Measurements from ENCODE around the gene ADAM19.
"Not testable (repeated sequence)": the region's sequence is repeated elsewhere in the genome, so short reads cannot be mapped to it uniquely, and the experiment has no call there.

The ADAM19 gene

DNA sequence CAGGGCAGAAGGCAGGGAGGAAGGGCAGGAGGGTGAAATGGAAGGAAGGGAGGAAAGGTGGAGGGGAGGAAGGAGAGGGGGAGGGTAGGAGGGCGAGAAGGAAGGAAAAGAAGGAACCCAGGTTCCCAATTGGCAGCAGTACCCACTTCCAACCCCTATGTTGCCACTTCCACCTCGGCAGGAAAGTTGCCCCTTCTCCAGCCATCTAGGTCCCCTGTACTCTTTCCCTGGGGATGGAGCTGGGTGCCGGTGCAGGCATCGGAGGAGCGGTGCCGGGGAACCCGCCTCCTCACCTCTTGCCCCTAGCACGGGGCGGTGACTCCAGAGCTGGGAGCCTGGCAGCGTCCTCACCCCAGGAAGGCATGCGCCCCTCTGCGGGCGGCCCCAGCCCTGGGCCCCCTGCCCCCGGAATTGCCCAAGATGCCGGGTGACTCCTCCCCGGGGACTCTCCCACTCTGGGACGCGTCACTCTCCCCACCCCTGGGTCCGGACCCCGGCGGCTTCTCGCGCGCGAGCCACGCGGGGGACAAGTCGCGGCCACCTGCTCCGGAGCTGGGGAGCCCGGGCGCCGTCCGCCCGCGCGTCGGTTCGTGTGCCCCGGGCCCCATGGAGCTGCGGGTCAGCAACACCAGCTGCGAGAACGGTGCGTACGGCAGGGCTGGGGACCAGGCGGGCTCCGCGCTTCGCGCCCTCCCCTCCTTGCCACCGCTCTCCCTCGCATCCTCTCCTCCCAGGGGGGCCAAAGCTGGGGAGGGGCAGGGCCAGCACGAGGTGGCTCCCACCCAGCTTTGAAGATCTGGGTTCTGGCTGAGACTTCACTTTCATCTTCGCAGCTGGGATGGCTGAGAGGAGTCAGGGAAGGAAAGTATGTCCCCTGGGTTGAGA is 115.6 kb downstream of the ADAM19 start, which contains the start of gene NIPAL4:
Gene NIPAL4, plus strand, starts transcription at position 499 of the 885 bp plus-strand sequence. Its CDS starts 108 bp downstream, at position 607.
- no peak for DNase-seq

- no peak for DNase-seq
These were observed 116.7 kb downstream of the ADAM19 start for GRCh38 chr5:157458835-157459234.

DNA sequence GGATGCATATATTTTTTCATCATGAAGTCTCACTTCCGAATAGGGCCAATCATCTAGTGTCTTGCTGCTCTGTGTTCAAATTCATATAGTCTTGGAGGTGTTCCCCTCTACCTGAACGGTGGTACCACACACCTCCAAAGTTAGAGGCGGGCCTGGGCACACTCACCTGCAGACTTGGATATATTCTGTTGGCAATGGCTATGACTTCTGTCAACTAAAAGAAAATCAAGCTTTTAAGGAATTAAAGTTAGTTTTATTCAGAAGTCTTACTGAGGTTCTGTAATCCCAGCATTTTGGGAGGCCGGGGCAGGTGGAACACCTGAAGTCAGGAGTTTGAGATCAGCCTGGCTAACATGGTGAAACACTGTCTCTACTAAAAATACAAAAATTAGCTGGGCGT is 118.2 kb downstream of the ADAM19 start:
- DNase-seq, result no peak

DNA sequence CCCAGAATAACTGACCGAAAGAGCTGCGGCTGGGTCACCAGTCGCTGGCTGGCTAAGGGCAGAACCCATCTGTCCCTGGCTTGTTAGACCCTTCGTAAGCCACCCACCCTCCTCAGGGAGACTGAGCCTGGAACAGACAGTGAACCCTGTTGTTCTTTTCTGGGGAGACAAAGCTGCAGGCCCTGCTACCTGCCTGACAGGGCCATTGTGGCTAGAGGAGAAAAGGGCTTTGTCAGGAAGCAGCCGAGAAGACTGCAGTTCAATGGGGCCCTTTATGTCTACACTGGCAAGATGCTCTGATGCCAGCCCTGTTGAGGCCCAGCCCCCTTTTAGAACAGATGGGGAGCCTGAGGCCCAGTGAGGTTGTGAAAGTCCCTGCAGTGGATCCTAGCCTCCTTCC is 119.3 kb downstream of the ADAM19 start:
- no peak for DNase-seq

DNA sequence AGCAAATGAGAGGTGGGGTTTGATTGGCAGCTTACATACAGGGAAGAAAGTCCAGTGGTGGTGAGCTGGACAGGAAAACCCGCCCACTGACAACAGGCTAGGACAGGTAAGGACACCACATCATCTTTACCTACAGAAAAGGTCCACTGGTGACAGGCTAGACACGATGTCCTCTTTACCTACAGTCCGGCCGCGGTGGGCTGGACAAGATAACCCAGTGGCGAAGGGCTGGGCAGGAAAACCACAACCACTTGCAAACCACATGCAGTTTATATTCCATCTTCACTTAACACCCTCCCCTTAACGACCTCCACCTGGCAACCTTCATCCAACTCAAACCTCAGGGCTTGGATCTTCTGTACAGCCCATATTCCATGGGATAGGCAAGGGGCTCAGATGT is 120.5 kb downstream of the ADAM19 start:
- DNase-seq, result no peak

GRCh38 chr5:157454273-157454672 is 121.3 kb downstream of the ADAM19 start:
- DNase-seq, result no peak

DNA sequence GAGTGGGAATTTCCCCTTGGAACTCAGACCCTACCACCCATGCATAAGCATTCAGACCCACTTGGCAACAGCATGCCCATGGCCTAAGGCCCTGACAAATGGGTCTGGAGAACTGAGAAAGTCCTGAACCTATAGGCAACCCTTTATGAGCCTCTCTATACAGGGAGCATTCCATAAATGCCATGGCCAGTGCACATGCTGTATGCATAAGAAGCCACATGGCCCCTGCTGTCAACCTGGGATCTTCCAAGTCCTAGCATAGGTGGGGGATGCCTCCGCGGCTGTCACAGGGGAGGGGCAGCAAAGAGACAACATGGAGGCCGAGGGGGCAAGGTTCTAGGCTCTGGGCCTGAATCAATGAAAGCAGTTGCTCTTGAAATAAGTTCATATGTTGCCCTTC is 123.8 kb downstream of the ADAM19 start:
- DNase-seq, result no peak

GRCh38 chr5:157450024-157450423 is 125.6 kb downstream of the ADAM19 start:
- DNase-seq, result no peak

DNA sequence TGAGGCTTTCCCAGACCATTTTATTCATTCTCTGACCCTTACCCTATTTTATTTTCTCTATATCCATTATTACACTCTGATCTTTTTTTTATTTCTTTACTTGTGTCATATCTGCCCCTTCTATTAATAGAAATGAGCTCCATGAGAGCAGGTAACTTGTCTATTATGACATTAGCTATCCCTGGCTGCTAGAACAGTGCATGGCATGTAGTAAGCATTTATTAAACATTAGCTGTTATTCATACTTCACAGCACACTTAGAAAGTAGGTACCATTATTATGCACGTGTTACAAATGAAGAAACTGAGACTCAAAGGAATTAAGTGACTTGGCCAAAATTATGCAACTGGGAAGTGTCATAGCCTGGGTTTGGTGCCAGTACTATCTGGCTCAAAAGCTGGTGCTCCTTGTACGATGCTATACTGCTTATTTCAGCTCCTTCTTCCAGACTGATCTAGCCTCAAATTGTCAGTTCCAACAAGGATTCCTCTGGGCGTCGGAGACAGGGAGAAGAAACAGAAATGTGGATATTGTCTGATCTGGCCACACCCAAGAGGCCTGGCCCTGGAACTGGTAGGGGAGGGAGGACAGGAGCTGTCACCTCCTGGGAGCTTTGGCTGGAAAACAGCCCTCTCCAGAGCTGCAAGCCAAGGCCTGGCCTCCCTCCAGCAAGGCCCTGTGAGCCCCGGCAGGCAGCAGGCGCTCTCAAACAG is 126.4 kb downstream of the ADAM19 start:
- DNase-seq, result no peak

- DNase-seq, result peak; percentile 27
These were observed 128.4 kb downstream of the ADAM19 start for GRCh38 chr5:157447201-157447637.

DNA sequence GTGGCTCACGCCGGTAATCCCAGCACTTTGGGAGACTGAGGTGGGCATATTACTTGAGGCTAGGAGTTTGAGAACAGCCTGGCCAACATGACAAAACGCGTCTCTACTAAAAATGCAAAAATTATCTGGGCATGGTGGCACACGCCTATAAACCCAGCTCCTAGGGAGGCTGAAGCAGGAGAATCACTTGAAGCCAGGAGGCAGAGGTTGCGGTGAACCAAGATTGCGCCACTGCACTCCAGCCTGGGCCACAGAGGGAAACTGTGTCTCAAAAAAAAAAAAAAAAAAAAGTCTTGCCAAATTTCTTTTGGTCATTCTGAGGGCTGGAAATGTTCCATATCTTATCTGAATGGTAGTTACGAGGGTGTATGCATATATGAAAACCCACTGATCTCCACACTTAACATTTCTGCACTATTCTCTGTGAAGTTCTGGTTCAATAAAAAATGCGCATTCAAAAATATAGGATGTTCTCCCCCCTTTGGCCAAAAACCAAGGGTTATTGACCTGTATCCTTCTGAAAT is 129.1 kb downstream of the ADAM19 start:
- no peak for DNase-seq

DNA sequence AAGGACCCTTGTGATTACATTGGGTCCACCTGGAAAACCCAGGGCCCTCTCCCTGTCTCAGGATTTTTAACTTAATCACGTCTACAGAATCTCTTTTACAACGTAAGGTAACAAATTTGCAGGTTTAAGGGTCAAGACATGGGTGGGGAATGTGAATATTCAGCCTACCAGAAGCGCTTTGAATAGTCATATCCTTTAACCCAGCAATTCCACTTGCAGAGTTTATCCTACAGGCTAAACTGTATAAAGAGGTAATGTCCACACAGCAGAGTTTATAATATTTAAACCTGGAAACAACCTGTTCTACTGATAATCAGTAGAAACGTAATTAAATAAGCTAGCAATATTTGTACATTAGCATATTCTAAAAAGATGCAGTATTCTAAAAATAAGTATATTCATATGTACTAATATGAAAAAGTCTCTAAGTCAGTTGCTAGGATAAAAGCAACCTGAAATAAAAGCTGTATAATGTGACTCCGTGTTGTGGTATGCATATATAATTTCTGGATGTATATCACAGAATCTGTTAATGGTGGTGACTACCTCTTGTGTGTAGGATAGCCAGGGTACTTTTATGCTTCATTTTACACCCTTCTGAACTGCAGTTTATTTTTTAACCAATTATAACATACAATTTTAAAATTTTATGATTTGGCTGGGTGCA is 129.7 kb downstream of the ADAM19 start:
- DNase-seq, result no peak

DNA sequence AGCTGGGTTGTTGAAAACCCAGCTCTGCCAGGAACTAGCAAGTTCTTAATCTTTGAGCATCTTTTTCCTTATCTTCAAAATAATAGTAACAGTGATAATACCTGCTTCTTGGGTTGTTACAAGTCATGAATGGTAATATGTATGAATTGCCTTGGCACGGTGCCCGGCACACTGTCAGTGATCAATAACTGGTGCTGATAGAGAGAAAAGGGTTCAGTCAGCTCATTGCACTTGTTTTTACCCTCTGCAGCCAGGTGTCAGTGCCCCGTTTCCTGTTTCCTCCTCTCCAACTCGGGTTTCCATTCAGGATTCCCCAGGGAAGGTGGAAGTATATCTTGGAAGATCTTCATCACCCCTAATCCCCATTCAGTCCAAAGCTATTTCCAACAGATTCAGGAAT is 131.4 kb downstream of the ADAM19 start:
- DNase-seq, result peak; percentile 44

- DNase-seq, result peak; percentile 75
These were observed 132.5 kb downstream of the ADAM19 start for GRCh38 chr5:157443041-157443549.

DNA sequence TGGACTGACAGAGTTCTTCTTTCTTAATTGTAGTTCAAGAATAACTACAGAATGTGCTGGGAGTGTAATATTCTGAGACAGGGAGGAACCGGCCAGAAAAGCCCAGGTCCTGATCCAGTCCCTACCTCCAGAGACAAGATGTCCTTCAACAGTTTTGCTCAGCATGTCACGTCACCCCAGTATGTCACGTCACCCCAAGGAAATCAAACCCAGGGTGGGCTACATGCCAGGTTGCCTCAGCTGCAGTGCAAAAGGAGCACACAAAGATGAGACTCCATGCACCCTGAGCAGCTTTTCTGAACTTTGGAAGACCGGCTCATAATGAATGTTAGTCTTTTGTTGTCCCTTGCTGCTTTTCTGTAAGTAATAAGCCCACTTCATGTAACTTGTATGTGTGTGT is 141.5 kb downstream of the ADAM19 start:
- DNase-seq, result no peak

DNA sequence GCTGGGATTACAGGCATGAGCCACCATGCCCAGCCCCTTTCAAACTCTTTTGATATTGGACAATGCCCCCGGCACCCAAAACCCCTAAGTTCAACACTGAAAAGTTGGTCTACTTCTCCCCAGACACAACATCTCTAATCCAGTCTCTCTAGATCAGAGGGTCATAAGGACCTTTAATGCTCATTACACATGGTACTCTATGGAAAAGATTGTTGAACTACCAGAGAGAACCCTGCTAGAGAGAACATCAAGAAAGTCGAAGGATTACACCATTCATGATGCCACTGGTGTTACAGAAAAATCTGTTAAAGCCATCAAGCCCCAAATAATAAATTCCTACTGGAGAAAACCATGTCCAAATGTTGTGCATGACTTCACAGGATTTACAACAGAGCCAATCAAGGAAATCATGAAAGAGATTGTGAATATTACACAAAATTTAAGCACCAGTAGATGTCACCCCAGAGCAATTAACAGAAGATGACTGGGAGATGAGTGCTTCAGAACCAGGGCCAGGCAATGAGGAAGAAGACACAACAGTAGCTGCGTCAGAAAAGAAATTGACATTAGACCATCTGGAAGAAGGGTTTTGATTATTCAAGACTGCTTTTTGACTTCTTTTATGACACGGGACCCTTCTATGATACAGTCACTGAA is 143.9 kb downstream of the ADAM19 start:
- peak; percentile 77 for DNase-seq

DNA sequence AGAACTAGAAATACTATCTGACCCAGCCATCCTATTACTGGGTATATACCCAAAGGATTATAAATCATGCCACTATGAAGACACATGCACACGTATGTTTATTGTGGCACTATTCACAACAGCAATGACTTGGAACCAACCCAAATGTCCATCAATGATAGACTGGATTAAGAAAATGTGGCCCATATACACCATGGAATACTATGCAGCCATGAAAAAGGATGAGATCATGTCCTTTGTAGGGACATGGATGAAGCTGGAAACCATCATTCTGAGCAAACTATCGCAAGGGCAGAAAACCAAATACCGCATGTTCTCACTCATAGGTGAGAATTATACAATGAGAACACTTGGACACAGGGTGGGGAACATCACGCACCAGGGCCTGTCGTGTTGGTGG is 145.7 kb downstream of the ADAM19 start:
- DNase-seq, result not testable (repeated sequence)

Data from NCI-H748 treated with DMSO at 0.1 percent for 48 hours (cell line).